ENCODE measurements around the gene MINDY4. TPM values are rescaled to one million over a fixed set of nuclear protein-coding genes. Genes with fewer than 3 reads are reported as not detected.
A peak's percentile ranks its signal among the peaks of the same experiment; 100 is the strongest.

The MINDY4 gene
- total RNA-seq, 1 experiment from 2014 or later = 1.8 TPM

DNA sequence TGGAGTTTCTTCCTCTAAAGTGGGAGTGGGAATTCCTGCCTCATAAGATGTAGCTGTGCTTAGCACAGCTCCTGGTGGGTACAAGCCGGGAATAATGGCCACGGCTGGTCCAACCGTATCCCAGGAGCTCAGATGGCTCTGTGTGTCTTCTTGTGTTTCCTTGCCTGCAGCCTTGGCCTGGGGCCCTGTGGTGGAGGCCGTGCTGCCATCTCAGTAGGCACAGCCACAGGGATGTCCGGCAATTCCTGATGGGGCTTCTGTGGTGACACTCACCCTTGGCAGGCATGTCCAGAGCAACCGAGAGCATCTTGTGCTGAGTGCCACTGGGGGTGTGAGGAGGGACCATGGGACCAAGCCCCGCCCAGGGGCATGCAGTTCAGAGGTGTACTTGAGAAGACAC lies 90.4 kb downstream of the MINDY4 start (continued):
- TF ChIP-seq MXD4 (CRISPR knock-in tag; IDR thresholded peaks at IDR 0.05; ENCODE audit: borderline replicate concordance) = no peak
- no peak for TF ChIP-seq NFATC4 (CRISPR knock-in tag; IDR thresholded peaks at IDR 0.05)
- no peak for TF ChIP-seq SOX15 (CRISPR knock-in tag; IDR thresholded peaks at IDR 0.05)
- TF ChIP-seq, protein P1, sequence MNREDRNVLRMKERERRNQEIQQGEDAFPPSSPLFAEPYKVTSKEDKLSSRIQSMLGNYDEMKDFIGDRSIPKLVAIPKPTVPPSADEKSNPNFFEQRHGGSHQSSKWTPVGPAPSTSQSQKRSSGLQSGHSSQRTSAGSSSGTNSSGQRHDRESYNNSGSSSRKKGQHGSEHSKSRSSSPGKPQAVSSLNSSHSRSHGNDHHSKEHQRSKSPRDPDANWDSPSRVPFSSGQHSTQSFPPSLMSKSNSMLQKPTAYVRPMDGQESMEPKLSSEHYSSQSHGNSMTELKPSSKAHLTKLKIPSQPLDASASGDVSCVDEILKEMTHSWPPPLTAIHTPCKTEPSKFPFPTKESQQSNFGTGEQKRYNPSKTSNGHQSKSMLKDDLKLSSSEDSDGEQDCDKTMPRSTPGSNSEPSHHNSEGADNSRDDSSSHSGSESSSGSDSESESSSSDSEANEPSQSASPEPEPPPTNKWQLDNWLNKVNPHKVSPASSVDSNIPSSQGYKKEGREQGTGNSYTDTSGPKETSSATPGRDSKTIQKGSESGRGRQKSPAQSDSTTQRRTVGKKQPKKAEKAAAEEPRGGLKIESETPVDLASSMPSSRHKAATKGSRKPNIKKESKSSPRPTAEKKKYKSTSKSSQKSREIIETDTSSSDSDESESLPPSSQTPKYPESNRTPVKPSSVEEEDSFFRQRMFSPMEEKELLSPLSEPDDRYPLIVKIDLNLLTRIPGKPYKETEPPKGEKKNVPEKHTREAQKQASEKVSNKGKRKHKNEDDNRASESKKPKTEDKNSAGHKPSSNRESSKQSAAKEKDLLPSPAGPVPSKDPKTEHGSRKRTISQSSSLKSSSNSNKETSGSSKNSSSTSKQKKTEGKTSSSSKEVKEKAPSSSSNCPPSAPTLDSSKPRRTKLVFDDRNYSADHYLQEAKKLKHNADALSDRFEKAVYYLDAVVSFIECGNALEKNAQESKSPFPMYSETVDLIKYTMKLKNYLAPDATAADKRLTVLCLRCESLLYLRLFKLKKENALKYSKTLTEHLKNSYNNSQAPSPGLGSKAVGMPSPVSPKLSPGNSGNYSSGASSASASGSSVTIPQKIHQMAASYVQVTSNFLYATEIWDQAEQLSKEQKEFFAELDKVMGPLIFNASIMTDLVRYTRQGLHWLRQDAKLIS (CRISPR knock-in tag; IDR thresholded peaks at IDR 0.05; ENCODE audit: borderline replicate concordance) = no peak
- TF ChIP-seq, protein P2, sequence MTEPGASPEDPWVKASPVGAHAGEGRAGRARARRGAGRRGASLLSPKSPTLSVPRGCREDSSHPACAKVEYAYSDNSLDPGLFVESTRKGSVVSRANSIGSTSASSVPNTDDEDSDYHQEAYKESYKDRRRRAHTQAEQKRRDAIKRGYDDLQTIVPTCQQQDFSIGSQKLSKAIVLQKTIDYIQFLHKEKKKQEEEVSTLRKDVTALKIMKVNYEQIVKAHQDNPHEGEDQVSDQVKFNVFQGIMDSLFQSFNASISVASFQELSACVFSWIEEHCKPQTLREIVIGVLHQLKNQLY (CRISPR knock-in tag; IDR thresholded peaks at IDR 0.05) = no peak
- TF ChIP-seq, protein P3, sequence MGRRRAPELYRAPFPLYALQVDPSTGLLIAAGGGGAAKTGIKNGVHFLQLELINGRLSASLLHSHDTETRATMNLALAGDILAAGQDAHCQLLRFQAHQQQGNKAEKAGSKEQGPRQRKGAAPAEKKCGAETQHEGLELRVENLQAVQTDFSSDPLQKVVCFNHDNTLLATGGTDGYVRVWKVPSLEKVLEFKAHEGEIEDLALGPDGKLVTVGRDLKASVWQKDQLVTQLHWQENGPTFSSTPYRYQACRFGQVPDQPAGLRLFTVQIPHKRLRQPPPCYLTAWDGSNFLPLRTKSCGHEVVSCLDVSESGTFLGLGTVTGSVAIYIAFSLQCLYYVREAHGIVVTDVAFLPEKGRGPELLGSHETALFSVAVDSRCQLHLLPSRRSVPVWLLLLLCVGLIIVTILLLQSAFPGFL (CRISPR knock-in tag; IDR thresholded peaks at IDR 0.05; ENCODE audit: borderline replicate concordance) = no peak
- TF ChIP-seq TCF7 (CRISPR knock-in tag; IDR thresholded peaks at IDR 0.05; ENCODE audit: low read depth) = no peak
- TF ChIP-seq CREB1 (CRISPR knock-in tag; IDR thresholded peaks at IDR 0.05) = no peak
- TF ChIP-seq STAT6 (CRISPR knock-in tag; conservative IDR thresholded peaks at IDR 0.05; ENCODE audit: low read depth) = no peak
- no peak for TF ChIP-seq JUN (CRISPR knock-in tag; IDR thresholded peaks at IDR 0.05)

DNA sequence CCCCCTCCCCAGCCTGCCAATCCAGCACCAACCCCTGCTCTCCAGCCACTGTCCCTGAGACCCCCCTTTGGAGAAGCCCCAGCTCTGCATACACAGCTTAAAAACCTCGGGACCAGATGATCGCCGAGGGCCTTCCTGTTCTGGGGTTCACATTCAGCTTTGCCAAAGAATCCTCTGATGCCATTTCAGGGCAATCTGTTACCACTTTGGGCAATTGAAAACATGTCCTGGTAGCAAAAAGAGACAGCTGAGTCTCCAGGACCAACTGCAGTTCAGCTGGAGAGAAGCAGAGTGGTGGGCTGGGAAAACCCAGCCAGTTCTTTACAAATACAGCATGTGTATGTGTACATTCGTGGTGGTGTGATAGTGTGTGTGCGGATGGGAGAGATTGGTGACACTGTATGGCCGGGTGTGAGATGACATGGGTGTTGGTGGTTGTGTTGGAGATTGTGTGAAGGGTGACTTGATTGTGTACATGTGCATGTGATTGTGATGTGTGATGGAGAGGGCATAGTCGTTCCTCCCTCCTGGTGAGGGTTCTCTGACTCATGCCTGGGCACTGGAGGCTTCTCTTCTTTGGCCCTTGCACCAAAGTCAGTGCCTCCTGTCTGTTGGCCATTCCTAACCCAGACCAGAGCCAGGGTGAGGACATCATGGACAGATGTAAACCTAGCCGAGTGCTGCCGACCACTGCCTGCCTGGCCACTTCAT lies 91.9 kb downstream of the MINDY4 start:
- ChIA-PET POLR2A (no interaction called here), CTCF (interaction anchor here (1.2 to 2.2 kb wide), 2 partner anchors 40 to 76 kb away, joined by 3 to 11 read pairs; no protein-coding TSS in a partner anchor)
- Mint-ChIP-seq H3K4me3 (no peak overlapping the region), H3K27ac (peak overlapping the region; percentile 1), H3K4me1 (no peaks in the 10 kb centered on the region), H3K9me3 (no peaks in the 10 kb centered on the region), H3K36me3 (no peaks in the 10 kb centered on the region), H3K27me3 (ENCODE audit: low read depth) (no peaks in the 10 kb centered on the region)
- no peak for ATAC-seq
- DNase-seq (ENCODE audit: low spot score) = no peak
- TF ChIP-seq ZNF423 (CRISPR knock-in tag; IDR thresholded peaks at IDR 0.05) (no peak), ZNF219 (CRISPR knock-in tag; IDR thresholded peaks at IDR 0.05; ENCODE audit: borderline replicate concordance) (no peak), FOXJ3 (CRISPR knock-in tag; IDR thresholded peaks at IDR 0.05; ENCODE audit: borderline replicate concordance) (no peak), NR2C2 (CRISPR knock-in tag; IDR thresholded peaks at IDR 0.05) (no peak), NR3C1 (CRISPR knock-in tag; conservative IDR thresholded peaks at IDR 0.05; ENCODE audit: low read depth) (no peak), ZBTB21 (CRISPR knock-in tag; IDR thresholded peaks at IDR 0.05; ENCODE audit: borderline replicate concordance) (no peak), ZNF671 (CRISPR knock-in tag; IDR thresholded peaks at IDR 0.05) (no peak), GABPB1 (CRISPR knock-in tag; IDR thresholded peaks at IDR 0.05) (no peak)
- TF ChIP-seq, protein P4, sequence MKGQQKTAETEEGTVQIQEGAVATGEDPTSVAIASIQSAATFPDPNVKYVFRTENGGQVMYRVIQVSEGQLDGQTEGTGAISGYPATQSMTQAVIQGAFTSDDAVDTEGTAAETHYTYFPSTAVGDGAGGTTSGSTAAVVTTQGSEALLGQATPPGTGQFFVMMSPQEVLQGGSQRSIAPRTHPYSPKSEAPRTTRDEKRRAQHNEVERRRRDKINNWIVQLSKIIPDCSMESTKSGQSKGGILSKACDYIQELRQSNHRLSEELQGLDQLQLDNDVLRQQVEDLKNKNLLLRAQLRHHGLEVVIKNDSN (CRISPR knock-in tag; IDR thresholded peaks at IDR 0.05) = no peak

Data from WTC11 (cell line).